Fibroblast of mammary gland (primary cell): ENCODE data around the gene NEDD4L.

Experiments
- DNase-seq: peaks from one replicate; pipeline ENCODE4 v3.0.0-alpha.2; 2010; ENCODE audit warnings: low read depth
- H3K4me3 ChIP-seq: 2 replicates; pipeline ENCODE4 v1.5.1; 2011; ENCODE audit warnings: low read depth, mild to moderate bottlenecking, low read length, moderate library complexity; ENCODE audit not compliant: control insufficient read depth
- TF ChIP-seq, protein P1 (sequence below): conservative IDR thresholded peaks from 2 replicates; pipeline ENCODE4 v1.5.1; 2011; ENCODE audit warnings: low read depth, low read length, inconsistent platforms; ENCODE audit not compliant: control insufficient read depth, insufficient read depth

NEDD4L gene

DNA sequence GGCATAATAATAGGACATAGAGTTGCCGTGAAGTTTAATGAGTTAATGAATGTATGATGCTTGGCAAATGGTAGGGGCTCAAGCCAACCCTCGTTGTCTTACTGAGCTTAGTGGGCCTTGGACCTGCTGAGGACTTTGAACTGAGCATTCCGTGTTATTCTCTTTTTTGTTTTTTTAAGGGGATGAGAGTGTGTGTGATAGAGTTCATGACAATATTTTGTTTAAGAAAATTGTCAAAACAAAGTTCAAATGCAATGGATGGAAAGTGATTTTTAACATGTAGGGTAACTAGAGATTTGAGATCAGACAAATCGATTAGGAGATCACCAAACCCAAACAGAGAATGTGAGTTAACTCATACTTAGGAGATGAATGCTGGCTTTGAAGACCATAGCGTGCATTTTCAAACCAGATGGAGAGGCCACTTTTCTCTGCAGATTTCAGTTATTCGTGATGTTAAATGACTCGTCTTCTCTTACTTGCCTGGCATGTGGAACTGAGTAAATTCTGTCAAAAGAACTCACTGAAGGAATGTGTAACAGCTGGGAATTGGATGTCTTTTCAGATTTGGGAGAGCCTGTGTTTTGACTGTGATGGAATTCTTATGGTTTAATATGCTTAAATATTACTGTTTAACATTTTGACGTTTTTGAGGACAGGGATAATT is 88.7 kb downstream of the NEDD4L start:
- DNase-seq = no peak
- TF ChIP-seq, protein P1, sequence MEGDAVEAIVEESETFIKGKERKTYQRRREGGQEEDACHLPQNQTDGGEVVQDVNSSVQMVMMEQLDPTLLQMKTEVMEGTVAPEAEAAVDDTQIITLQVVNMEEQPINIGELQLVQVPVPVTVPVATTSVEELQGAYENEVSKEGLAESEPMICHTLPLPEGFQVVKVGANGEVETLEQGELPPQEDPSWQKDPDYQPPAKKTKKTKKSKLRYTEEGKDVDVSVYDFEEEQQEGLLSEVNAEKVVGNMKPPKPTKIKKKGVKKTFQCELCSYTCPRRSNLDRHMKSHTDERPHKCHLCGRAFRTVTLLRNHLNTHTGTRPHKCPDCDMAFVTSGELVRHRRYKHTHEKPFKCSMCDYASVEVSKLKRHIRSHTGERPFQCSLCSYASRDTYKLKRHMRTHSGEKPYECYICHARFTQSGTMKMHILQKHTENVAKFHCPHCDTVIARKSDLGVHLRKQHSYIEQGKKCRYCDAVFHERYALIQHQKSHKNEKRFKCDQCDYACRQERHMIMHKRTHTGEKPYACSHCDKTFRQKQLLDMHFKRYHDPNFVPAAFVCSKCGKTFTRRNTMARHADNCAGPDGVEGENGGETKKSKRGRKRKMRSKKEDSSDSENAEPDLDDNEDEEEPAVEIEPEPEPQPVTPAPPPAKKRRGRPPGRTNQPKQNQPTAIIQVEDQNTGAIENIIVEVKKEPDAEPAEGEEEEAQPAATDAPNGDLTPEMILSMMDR = no peak
- no peak overlapping the region for H3K4me3 ChIP-seq

DNA sequence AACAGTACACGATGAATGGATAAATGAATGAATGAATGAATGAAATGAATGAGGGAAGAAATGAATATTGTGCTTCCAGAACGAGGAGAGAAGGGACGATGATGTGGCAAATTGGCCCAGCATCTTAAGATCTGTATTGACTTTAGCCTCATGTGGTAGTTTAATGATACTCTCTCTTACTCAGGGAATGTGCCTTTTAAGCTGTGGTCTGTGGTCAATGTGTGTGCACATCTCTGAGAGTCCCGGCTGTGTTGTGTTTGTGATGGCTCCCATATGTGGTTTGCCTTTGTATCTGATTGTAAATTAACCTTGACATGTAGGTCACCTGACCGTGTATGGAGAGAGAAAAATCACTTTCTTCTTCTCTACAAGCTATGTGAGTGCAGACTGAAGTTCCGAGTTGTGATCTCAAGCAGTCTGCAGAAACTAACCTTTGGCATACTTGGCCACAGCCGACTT is 91.2 kb downstream of the NEDD4L start:
- TF ChIP-seq, protein P1 = no peak
- no peak overlapping the region for H3K4me3 ChIP-seq
- peak; percentile 87 for DNase-seq

- TF ChIP-seq, protein P1 = peak; percentile 97
- H3K4me3 ChIP-seq = peak overlapping the region; percentile 12
These were observed 91.8 kb downstream of the NEDD4L start for GRCh38 chr18:58135701-58136331.

GRCh38 chr18:58136879-58137278 is 92.9 kb downstream of the NEDD4L start:
- TF ChIP-seq, protein P1 = no peak
- DNase-seq = no peak
- H3K4me3 ChIP-seq = no peak overlapping the region

More at GRCh38 chr18:58135701-58136331, 91.8 kb downstream of the NEDD4L start:
- DNase-seq = peak; percentile 77

GRCh38 chr18:58139459-58140386 is 95.7 kb downstream of the NEDD4L start:
- TF ChIP-seq, protein P1 = no peak
- no peak for DNase-seq
- no peak overlapping the region for H3K4me3 ChIP-seq
